ENCODE results near the gene APBA2. TPM values are rescaled to one million over a fixed set of nuclear protein-coding genes. Genes with fewer than 3 reads are reported as not detected.

Gene APBA2
- total and polyA plus RNA-seq, 2 of the 4 experiments (the other 2 are of a cell fraction), result 21.7 to 33.0 TPM

DNA sequence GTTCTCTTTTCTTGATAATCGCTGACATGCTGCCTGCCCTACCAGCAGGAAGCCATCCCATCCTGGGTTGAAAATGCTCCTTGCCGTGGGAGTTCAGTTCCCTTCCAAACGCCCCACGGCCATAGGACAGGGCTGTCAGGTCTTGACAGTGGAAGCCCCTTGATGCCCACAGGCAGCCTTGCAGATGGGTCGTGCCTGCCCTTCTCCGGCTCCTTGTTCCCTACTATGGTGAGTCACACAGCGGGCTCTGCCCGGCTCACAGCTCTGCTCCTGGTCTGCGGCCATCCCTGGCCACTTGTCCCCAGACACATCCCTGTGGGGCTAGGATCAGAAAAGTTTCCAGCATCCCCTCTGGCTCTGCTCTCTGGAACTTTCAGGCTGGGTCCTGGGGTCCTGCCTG is 6.2 kb upstream of the APBA2 start:
- dilution Hi-C loops (cut with HindIII; ENCODE audit: low sequenced_read_pairs, unreplicated experiment), result no loop called here
- no peak overlapping the region for H3K4ac ChIP-seq (ENCODE audit: low read depth, low read length)
- no peaks in the 10 kb centered on the region for H3K79me1 ChIP-seq (ENCODE audit: low read depth in 1 of 2, low read length in 2 of 2)
- no peak overlapping the region for H3K4me2 ChIP-seq (ENCODE audit: low read depth, low read length)
- intact Hi-C loops (cut with micrococcal nuclease), result no loop called here
- peaks cover 6% of the 10 kb centered on the region for H3K27me3 ChIP-seq (ENCODE audit: control insufficient read depth, insufficient read depth, low read length)
- H2BK5ac ChIP-seq (ENCODE audit: low read depth, low read length, poor library complexity, severe bottlenecking), result no peak overlapping the region
- in situ Hi-C loops (cut with MboI; ENCODE audit: low sequenced_read_pairs), result no loop called here
- CTCF ChIA-PET, result interaction anchor here (1.6 kb wide), 1 partner anchor 11 kb away, joined by 4 read pairs; no protein-coding TSS in a partner anchor
- H3K18ac ChIP-seq (ENCODE audit: low read depth, low read length), result no peak overlapping the region
- no peaks in the 10 kb centered on the region for H4K20me1 ChIP-seq (ENCODE audit: insufficient read depth, low read length)
- H4K91ac ChIP-seq (ENCODE audit: insufficient read depth, low read depth, low read length), result no peak overlapping the region
- no peaks in the 10 kb centered on the region for H3K4me1 ChIP-seq (ENCODE audit: control insufficient read depth, insufficient read depth, low read length)
- BruUV-seq (replicated peaks), result no TSS peak
- H2BK120ac ChIP-seq (ENCODE audit: low read depth, low read length), result no peak overlapping the region
- DNase-seq, result no peak
- H3K36me3 ChIP-seq (ENCODE audit: control insufficient read depth, insufficient read depth, low read length), result no peaks in the 10 kb centered on the region
- no peak overlapping the region for H3K14ac ChIP-seq (replicated peaks; ENCODE audit: low read depth, low read length)
- H2AFZ ChIP-seq (replicated peaks; ENCODE audit: low read length, poor library complexity), result no peak overlapping the region
- H2BK15ac ChIP-seq (ENCODE audit: low read depth, low read length), result no peak overlapping the region
- no peak overlapping the region for H3K4me3 ChIP-seq (ENCODE audit: insufficient read depth, low read depth, low read length)
- POLR2A ChIA-PET (ENCODE audit: unreplicated experiment), result no interaction called here
- no peak overlapping the region for H3K9ac ChIP-seq (ENCODE audit: low read depth, low read length)
- H3K23ac ChIP-seq (ENCODE audit: low read depth, low read length), result no peak overlapping the region
- no peak overlapping the region for H4K8ac ChIP-seq (ENCODE audit: low read depth in 2 of 2, low read length in 2 of 2)
- TF ChIP-seq RCOR1 (IDR thresholded peaks at IDR 0.05; ENCODE audit: insufficient replicate concordance, low read length) (no peak), RAD21 (IDR thresholded peaks at IDR 0.05; ENCODE audit: low read length) (no peak), SMC3 (IDR thresholded peaks at IDR 0.05; ENCODE audit: low read depth, low read length) (no peak), NFE2L2 (IDR thresholded peaks at IDR 0.05; ENCODE audit: low read depth, low read length) (no peak), MAZ (IDR thresholded peaks at IDR 0.05; ENCODE audit: borderline replicate concordance, low read depth, low read length) (no peak), BHLHE40 (IDR thresholded peaks at IDR 0.05; ENCODE audit: low read depth, low read length) (no peak), CEBPB (IDR thresholded peaks at IDR 0.05; ENCODE audit: low read depth, low read length) (no peak), RFX5 (IDR thresholded peaks at IDR 0.05; ENCODE audit: low read depth, low read length) (no peak), USF2 (IDR thresholded peaks at IDR 0.05; ENCODE audit: low read depth, low read length) (no peak)
- TF ChIP-seq, protein P1, sequence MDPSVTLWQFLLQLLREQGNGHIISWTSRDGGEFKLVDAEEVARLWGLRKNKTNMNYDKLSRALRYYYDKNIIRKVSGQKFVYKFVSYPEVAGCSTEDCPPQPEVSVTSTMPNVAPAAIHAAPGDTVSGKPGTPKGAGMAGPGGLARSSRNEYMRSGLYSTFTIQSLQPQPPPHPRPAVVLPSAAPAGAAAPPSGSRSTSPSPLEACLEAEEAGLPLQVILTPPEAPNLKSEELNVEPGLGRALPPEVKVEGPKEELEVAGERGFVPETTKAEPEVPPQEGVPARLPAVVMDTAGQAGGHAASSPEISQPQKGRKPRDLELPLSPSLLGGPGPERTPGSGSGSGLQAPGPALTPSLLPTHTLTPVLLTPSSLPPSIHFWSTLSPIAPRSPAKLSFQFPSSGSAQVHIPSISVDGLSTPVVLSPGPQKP (IDR thresholded peaks at IDR 0.05; ENCODE audit: borderline replicate concordance, low read depth, low read length), result no peak
- H3K27ac ChIP-seq (ENCODE audit: insufficient read depth, low read length), result no peak overlapping the region
- H3K9me3 ChIP-seq (ENCODE audit: control insufficient read depth, insufficient read depth, low read length), result no peaks in the 10 kb centered on the region
- H3K56ac ChIP-seq (ENCODE audit: extremely low read depth, insufficient read depth, low read length), result no peak overlapping the region
- no peak for ATAC-seq (ENCODE audit: low read depth)
- no peaks in the 10 kb centered on the region for H3K9me1 ChIP-seq (ENCODE audit: insufficient read depth, low read length)
- no peak overlapping the region for H2AK9ac ChIP-seq (replicated peaks; ENCODE audit: low read depth, low read length, poor library complexity)
- no peak overlapping the region for H2BK20ac ChIP-seq (ENCODE audit: low read depth, low read length)
- H4K5ac ChIP-seq (ENCODE audit: low read depth, low read length), result no peak overlapping the region
- no peak overlapping the region for H2AK5ac ChIP-seq (ENCODE audit: low read depth, low read length)
- 88% methylated on average over 7 of the region's 9 CpGs; no CpG with 5 or more reads in 1 of the 2 experiments for WGBS, 2 experiments (ENCODE audit: extremely low coverage in 2 of 2, insufficient read length in 1 of 2)
